Measurements from ENCODE around the gene SSR4. TPM values are rescaled to one million over a fixed set of nuclear protein-coding genes. Genes with fewer than 3 reads are reported as not detected.

The SSR4 gene
- total and polyA plus RNA-seq, 2 of the 13 experiments (the other 11 are each of a cell fraction or from before 2014, with no cell fraction given), result 214 to 288 TPM

GRCh38 chrX:153782313-153782712 is 12.2 kb upstream of the SSR4 start:
- intact Hi-C loops (cut with micrococcal nuclease; ENCODE audit: unreplicated experiment) (loop anchor here (2.0 kb wide), 1 partner anchor 18 kb away; the partner anchor contains the start of gene PLXNB3), in situ Hi-C loops (cut with HindIII; ENCODE audit: extremely low pct_ligation_motif_present, low pct_unique_long_range_greater_than_20kb) (no loop called here)
- no TSS peak for BruUV-seq (replicated peaks)
- DNase-seq (ENCODE audit: low spot score) (no peak), FAIRE-seq (no peak), ATAC-seq (peak; percentile 19; the same call in 1 of the 3 replicates)
- CTCF ChIA-PET (ENCODE audit: low intra/inter-chr PET ratio, low total read pairs), result no interaction called here
- H3K36me3 ChIP-seq (replicated peaks in 1 of 2; ENCODE audit: control insufficient read depth in 1 of 2, insufficient read depth in 2 of 2, low read length in 2 of 2), result no peaks in the 10 kb centered on the region; a peak in 2 of 5 replicates
- H3K4me2 ChIP-seq (ENCODE audit: low read depth, low read length), result no peak overlapping the region
- no peak overlapping the region for H3K27ac ChIP-seq (ENCODE audit: extremely low read length, insufficient read depth, low read length)
- no peaks in the 10 kb centered on the region for H3K27me3 ChIP-seq (ENCODE audit: control insufficient read depth in 1 of 2, insufficient read depth in 2 of 2, low read length in 2 of 2)
- no peaks in the 10 kb centered on the region for H3K9me3 ChIP-seq (ENCODE audit: low read length)
- H2AFZ ChIP-seq (ENCODE audit: low read length), result no peak overlapping the region
- TF ChIP-seq KDM5B (CRISPR knock-in tag; IDR thresholded peaks at IDR 0.05; ENCODE audit: borderline replicate concordance) (no peak), ZNF263 (CRISPR knock-in tag; IDR thresholded peaks at IDR 0.05) (no peak), STAG1 (CRISPR knock-in tag; IDR thresholded peaks at IDR 0.05) (peak; percentile 25)
- TF ChIP-seq, protein P1, sequence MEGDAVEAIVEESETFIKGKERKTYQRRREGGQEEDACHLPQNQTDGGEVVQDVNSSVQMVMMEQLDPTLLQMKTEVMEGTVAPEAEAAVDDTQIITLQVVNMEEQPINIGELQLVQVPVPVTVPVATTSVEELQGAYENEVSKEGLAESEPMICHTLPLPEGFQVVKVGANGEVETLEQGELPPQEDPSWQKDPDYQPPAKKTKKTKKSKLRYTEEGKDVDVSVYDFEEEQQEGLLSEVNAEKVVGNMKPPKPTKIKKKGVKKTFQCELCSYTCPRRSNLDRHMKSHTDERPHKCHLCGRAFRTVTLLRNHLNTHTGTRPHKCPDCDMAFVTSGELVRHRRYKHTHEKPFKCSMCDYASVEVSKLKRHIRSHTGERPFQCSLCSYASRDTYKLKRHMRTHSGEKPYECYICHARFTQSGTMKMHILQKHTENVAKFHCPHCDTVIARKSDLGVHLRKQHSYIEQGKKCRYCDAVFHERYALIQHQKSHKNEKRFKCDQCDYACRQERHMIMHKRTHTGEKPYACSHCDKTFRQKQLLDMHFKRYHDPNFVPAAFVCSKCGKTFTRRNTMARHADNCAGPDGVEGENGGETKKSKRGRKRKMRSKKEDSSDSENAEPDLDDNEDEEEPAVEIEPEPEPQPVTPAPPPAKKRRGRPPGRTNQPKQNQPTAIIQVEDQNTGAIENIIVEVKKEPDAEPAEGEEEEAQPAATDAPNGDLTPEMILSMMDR (CRISPR knock-in tag; IDR thresholded peaks at IDR 0.05), result peak; percentile 49
- H3K4me1 ChIP-seq (ENCODE audit: insufficient read depth, low read length), result no peaks in the 10 kb centered on the region
- POLR2A ChIA-PET, result interaction anchor here (1.0 to 2.1 kb wide), 4 partner anchors 10 to 55 kb away, joined by 4 to 9 read pairs (median 4); partner anchors contain the start of genes IDH3G and SSR4
- H3K79me2 ChIP-seq (ENCODE audit: insufficient read depth, low read length), result no peaks in the 10 kb centered on the region
- no peaks in the 10 kb centered on the region for H4K20me1 ChIP-seq (ENCODE audit: insufficient read depth, low read length)
- no peak overlapping the region for H3K9ac ChIP-seq (ENCODE audit: insufficient read depth, low read depth, low read length)
- no peak overlapping the region for H3K4me3 ChIP-seq (replicated peaks in 1 of 3; ENCODE audit: insufficient read depth in 1 of 3, low read depth in 2 of 3, low read length in 3 of 3)
- WGBS (ENCODE audit: low lambda C conversion rate), result 60% methylated on average over 1 of the region's 11 CpGs

DNA sequence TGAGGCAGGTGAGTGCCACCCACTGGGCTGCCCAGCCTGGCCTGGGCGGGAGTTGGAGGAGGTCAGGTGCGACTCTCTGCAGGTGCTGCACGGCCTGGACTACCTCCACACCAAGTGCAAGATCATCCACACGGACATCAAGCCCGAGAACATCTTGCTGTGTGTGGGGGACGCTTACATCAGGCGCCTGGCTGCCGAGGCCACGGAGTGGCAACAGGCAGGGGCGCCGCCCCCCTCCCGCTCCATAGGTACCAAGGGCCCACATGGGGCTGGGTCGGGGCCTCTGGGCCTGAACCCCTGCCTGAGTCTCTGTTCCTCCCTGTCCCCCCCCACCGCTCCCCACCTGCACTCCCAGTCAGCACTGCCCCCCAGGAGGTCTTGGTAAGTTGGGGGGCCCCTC is 11.6 kb upstream of the SSR4 start:
- POLR2A ChIA-PET, result interaction anchor here (1.0 to 1.5 kb wide), 2 partner anchors 9 to 11 kb away, joined by 3 to 4 read pairs; partner anchors contain the start of genes IDH3G and SSR4

More for the DNA sequence above, 11.6 kb upstream of the SSR4 start:
- no peaks in the 10 kb centered on the region for H4K20me1 ChIP-seq (ENCODE audit: insufficient read depth, low read length)
- FAIRE-seq, result no peak
- no TSS peak for BruUV-seq (replicated peaks)
- in situ Hi-C loops (cut with HindIII; ENCODE audit: extremely low pct_ligation_motif_present, low pct_unique_long_range_greater_than_20kb), result no loop called here
- CTCF ChIA-PET (ENCODE audit: low intra/inter-chr PET ratio, low total read pairs), result no interaction called here
- H3K27me3 ChIP-seq (ENCODE audit: control insufficient read depth in 1 of 2, insufficient read depth in 2 of 2, low read length in 2 of 2), result no peaks in the 10 kb centered on the region
- intact Hi-C loops (cut with micrococcal nuclease; ENCODE audit: unreplicated experiment), result loop anchor here (2.0 kb wide), 1 partner anchor 18 kb away; the partner anchor contains the start of gene PLXNB3
- no peak overlapping the region for H3K9ac ChIP-seq (ENCODE audit: insufficient read depth, low read depth, low read length)
- H3K9me3 ChIP-seq (ENCODE audit: low read length), result no peaks in the 10 kb centered on the region
- WGBS (ENCODE audit: low lambda C conversion rate), result no CpG with 5 or more reads among the region's 14 CpGs
- no peak for DNase-seq (ENCODE audit: low spot score)
- no peak overlapping the region for H3K27ac ChIP-seq (ENCODE audit: extremely low read length, insufficient read depth, low read length)
- ATAC-seq, result no peak
- H3K4me2 ChIP-seq (ENCODE audit: low read depth, low read length), result no peak overlapping the region
- TF ChIP-seq ZNF552 (CRISPR knock-in tag; IDR thresholded peaks at IDR 0.05; ENCODE audit: borderline replicate concordance) (no peak), SP4 (CRISPR knock-in tag; IDR thresholded peaks at IDR 0.05) (no peak), ZNF607 (CRISPR knock-in tag; IDR thresholded peaks at IDR 0.05; ENCODE audit: borderline replicate concordance) (no peak), NR2F1 (CRISPR knock-in tag; IDR thresholded peaks at IDR 0.05) (no peak), TEF (CRISPR knock-in tag; IDR thresholded peaks at IDR 0.05) (no peak), AGO2 (optimal IDR thresholded peaks at IDR 0.05; ENCODE audit: low read depth, low read length) (peak; percentile 60)
- TF ChIP-seq, protein P2, sequence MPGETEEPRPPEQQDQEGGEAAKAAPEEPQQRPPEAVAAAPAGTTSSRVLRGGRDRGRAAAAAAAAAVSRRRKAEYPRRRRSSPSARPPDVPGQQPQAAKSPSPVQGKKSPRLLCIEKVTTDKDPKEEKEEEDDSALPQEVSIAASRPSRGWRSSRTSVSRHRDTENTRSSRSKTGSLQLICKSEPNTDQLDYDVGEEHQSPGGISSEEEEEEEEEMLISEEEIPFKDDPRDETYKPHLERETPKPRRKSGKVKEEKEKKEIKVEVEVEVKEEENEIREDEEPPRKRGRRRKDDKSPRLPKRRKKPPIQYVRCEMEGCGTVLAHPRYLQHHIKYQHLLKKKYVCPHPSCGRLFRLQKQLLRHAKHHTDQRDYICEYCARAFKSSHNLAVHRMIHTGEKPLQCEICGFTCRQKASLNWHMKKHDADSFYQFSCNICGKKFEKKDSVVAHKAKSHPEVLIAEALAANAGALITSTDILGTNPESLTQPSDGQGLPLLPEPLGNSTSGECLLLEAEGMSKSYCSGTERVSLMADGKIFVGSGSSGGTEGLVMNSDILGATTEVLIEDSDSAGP (CRISPR knock-in tag; IDR thresholded peaks at IDR 0.05; ENCODE audit: borderline replicate concordance), result no peak
- H3K36me3 ChIP-seq (replicated peaks in 1 of 2; ENCODE audit: control insufficient read depth in 1 of 2, insufficient read depth in 2 of 2, low read length in 2 of 2), result no peaks in the 10 kb centered on the region; a peak in 2 of 5 replicates
- no peak overlapping the region for H3K4me3 ChIP-seq (replicated peaks in 1 of 3; ENCODE audit: insufficient read depth in 1 of 3, low read depth in 2 of 3, low read length in 3 of 3)
- no peaks in the 10 kb centered on the region for H3K4me1 ChIP-seq (ENCODE audit: insufficient read depth, low read length)
- H2AFZ ChIP-seq (ENCODE audit: low read length), result no peak overlapping the region
- no peaks in the 10 kb centered on the region for H3K79me2 ChIP-seq (ENCODE audit: insufficient read depth, low read length)
